NCI-H446 (cell line): Measurements from ENCODE around the gene ANKRD40CL.
"Not testable (repeated sequence)": the region's sequence is repeated elsewhere in the genome, so short reads cannot be mapped to it uniquely, and the experiment has no call there.

Experiments
- DNase-seq, 2 experiments: peaks; one replicate each; lab custom pipeline; 2025; lab: John Stamatoyannopoulos, UW

Gene ANKRD40CL

GRCh38 chr17:50762177-50762576 is 5.1 kb downstream of the ANKRD40CL start:
- DNase-seq: peak in 1 of 2 experiments; percentile 24

- no peak for DNase-seq
These were observed 8.3 kb downstream of the ANKRD40CL start for GRCh38 chr17:50758989-50759544.

- no peak for DNase-seq
These were observed 8.8 kb downstream of the ANKRD40CL start for GRCh38 chr17:50758524-50758923.

- no peak for DNase-seq
These were observed 12.8 kb downstream of the ANKRD40CL start for GRCh38 chr17:50754521-50754920.

DNA sequence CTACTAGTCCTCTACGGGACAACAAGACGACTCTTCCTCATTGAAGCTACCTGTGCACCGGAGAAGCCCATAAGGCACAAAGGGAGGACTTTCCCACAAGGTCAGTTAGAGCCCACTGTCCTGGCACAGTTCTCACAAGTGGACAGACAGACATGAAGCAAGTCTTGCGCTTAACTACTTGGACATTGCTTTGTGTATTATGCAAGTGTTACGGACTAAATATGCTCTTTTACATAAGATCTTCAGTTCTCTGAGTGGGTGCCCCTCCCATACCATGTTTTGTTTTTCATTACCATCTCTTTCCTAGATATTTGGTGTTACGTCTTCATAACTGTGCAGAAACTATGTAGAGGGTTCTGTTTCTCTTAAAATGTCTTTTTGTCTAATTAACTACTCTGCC is 18.1 kb downstream of the ANKRD40CL start:
- DNase-seq: no peak

- DNase-seq: no peak
These were observed 21.7 kb downstream of the ANKRD40CL start for GRCh38 chr17:50745631-50746030.

DNA sequence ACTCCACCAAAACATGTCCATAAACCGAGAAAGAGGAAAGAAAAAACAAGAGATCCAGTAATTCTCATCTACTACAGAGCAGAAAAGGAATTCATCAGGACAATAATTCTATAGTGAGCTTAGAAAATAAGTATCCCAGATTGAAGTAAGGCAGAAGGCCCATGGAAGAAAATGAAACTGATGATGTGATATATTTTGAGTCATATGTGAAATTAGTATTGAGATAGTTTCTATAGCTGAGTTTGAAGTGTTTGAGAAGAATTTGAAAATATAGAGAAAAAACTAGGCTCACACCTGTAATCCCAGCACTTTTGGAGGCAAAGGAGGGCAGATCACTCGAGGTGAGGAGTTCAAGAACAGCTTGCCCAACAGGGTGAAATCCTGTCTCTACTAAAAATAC is 28.2 kb downstream of the ANKRD40CL start:
- DNase-seq: no peak

- DNase-seq: no peak
These were observed 30.1 kb downstream of the ANKRD40CL start for GRCh38 chr17:50737118-50737698.

DNA sequence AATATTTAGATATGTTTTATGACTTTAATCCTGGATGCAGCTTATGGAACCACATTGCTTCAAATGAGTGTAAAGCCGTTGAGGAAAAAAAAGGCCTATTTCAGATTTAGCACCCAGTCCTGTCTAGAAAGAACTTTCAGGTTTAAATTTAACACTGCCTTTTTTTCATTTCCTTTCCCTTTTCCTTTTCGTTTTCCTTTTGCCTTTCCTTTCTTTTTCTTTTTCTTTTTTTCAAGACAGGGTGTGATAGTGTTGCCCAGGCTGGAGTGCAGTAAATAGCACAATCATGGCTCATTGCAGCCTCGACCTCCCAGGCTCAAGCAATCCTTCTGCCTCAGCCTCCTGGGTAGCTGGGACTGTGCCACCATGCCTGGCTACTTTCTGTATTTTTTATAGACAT is 32.0 kb downstream of the ANKRD40CL start:
- no peak for DNase-seq

- DNase-seq: no peak
These were observed 35.5 kb downstream of the ANKRD40CL start for GRCh38 chr17:50731575-50732460.

GRCh38 chr17:50728881-50729765 is 38.2 kb downstream of the ANKRD40CL start:
- no peak for DNase-seq

- no peak for DNase-seq
These were observed 39.2 kb downstream of the ANKRD40CL start for GRCh38 chr17:50728112-50728429.

DNA sequence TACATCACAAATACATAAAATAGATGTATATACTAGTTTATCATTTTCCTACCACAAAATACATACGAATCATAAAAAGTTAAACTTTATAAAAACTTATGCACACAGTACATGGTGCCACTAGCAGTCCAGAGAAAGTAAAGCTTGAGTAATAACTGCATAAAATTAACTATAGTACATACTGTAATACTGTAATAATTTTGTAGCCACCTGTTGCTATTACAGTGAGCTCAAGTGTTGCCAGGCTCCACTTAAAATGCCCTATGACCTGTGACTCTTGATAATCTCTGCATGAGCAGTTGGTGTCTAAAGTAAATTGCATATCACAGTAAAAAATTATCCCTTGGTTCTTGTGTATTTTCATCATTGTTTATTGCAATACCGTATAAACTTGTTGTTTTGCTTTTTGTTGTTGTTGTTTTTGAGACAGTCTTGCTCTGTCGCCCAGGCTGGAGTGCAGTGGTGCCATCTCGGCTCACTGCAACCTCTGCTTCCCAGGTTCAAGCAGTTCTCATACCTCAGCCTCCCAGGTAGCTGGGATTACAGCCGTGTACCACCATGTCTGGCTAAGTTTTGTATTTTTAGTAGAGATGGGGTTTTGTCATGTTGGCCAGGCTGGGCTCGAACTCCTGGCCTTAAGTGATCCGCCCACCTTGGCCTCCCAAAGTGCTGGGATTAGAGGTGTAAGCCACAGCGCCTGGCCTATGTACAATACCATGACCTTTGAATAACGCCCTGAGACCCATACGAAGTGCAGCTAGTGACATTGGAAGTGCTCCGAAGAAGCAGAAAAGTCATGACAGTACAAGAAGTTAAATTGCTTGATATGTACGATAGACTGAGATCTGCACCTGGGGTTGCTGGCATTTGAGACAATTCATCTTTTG is 41.3 kb downstream of the ANKRD40CL start:
- DNase-seq: no peak

- not testable (repeated sequence) for DNase-seq
These were observed 42.7 kb downstream of the ANKRD40CL start for GRCh38 chr17:50724622-50725021.

DNA sequence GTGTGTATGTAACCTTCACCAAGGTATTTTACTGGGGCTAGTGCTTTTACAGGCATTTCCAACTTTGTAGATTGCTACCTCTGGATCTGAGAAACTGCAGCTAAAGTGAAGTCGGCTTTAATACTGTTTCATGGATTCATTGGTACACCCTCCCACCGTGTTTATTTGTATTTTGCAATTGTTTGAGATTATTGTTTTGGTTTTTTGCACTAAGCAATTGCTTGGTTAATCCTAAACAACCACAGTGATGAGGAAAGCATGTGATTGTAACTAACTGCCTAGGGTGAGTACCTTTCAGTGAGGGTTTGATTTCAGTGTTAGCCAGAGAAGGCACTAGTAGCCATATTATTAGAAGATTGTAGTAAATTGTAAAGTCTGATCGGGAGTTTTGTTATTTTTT is 44.6 kb downstream of the ANKRD40CL start:
- no peak for DNase-seq

GRCh38 chr17:50721194-50722010 is 45.9 kb downstream of the ANKRD40CL start:
- no peak for DNase-seq

DNA sequence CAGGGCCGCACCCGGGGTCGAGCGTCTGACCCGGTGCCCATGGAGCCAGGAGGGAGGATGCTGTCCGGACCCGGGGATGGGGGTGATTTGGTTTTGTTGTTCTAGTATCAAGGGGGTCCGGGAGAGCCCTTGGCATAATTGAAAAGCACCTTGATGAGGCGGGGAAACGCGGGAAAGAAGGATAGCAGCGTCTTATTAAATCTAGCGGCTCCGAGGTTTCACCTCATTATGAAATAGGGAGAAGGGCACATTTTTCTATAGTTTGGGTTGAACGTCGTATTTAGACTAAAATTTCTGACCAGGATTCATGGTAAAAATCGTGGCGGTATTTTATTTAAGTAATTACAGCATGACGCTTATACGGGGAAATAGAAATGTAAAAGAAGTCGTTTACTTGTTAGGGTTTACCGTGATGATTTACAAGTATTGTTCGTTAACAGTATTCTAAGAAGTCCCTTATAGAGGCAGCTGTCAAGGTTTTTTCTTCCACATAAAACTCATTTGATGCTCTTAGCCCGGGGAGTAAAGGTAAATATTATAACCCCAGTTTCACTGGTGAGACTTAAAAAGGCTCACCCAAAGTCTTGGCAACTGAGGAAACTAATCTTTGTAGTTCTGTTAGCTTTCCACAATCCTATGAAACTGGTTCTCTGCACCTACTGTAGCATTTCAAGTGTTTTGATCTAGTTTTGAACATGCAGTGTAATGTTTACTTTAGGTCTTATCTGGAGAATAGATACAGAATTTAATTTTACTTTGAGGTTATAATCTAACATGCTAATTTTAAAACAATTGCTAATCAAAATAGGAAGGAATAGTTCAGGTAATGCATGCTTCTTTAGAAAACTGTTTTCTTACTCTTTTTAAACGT is 47.2 kb downstream of the ANKRD40CL start:
- DNase-seq: no peak

GRCh38 chr17:50719144-50719923 is 48.0 kb downstream of the ANKRD40CL start, which contains the start of gene LUC7L3:
Gene LUC7L3 (plus strand): TSS chr17:50719603. CDS start chr17:50719733, 130 bp downstream.
- DNase-seq: peak; percentile 86 to 95
